HepG2 (cell line): ENCODE measurements around the gene GMEB2. TPM values are rescaled to one million over a fixed set of nuclear protein-coding genes. Genes with fewer than 3 reads are reported as not detected.

Experiments used
- RBFOX2 ChIP-seq: fragments of 200-400 bp; formaldehyde crosslinking; IDR thresholded peaks from 2 replicates; pipeline ENCODE4 v1.6.1; 2017; ENCODE audit warnings: low read depth, mild to moderate bottlenecking, low read length
- SNAI1 ChIP-seq: sonication (generic); formaldehyde crosslinking; IDR thresholded peaks from 2 replicates; pipeline ENCODE4 v1.5.0; 2020; ENCODE audit warnings: mild to moderate bottlenecking, missing genetic modification reagents, borderline replicate concordance
- ZBTB33 ChIP-seq: sonication (generic); formaldehyde crosslinking; IDR thresholded peaks from 2 replicates; pipeline ENCODE4 v1.4.0; 2020; ENCODE audit warnings: missing genetic modification reagents
- ZNF3 ChIP-seq: IDR thresholded peaks from 2 replicates; pipeline ENCODE4 v1.7.0; 2017; ENCODE audit warnings: inconsistent platforms
- ZNF564 ChIP-seq: sonication (generic); formaldehyde crosslinking; IDR thresholded peaks from 2 replicates; pipeline ENCODE4 v1.8.1; 2023; ENCODE audit warnings: mild to moderate bottlenecking, missing genetic modification reagents
- ZNF660 ChIP-seq: sonication (generic); formaldehyde crosslinking; IDR thresholded peaks from 2 replicates; pipeline ENCODE4 v1.5.1; 2020; ENCODE audit warnings: mild to moderate bottlenecking, low read depth, missing genetic modification reagents, borderline replicate concordance
- ZNF775 ChIP-seq: sonication (generic); formaldehyde crosslinking; IDR thresholded peaks from 2 replicates; pipeline ENCODE4 v1.4.0; 2020; ENCODE audit warnings: missing genetic modification reagents, mild to moderate bottlenecking, moderate library complexity, borderline replicate concordance
- polyA plus RNA-seq, 8 experiments: library from polyadenylated mRNA; depleted of rRNA in 3 of 8; stranded (reverse) in 7 of 8; unstranded in 1 of 8; fragments of >200 nt; fragmentation: Illumina TruSeq in 4 of 8; extraction: Trizol in 4 of 8; gene quantifications; 2 replicates each; pipeline versions ENCODE4 v1.2.1 to v1.2.3, GENCODE V29; 2011 to 2016; ENCODE audit warnings: low read depth in 4 of 8, missing spikeins in 1 of 8, mixed read lengths in 1 of 8; ENCODE audit not compliant: insufficient read depth in 1 of 8
- total RNA-seq, 5 experiments: library from RNA; depleted of rRNA; stranded (reverse); fragments of >200 nt; fragmentation: Illumina TruSeq; extraction: Trizol; gene quantifications; 2 replicates each; pipeline ENCODE4 v1.2.3, GENCODE V29; 2016; ENCODE audit warnings: low read depth in 1 of 5
- TF ChIP-seq, protein P1 (sequence below): sonication (generic); formaldehyde crosslinking; IDR thresholded peaks from 2 replicates; pipeline ENCODE4 v1.8.1; 2022; ENCODE audit warnings: low read depth, mild to moderate bottlenecking, missing genetic modification reagents
- TF ChIP-seq, protein P2 (sequence below): sonication (generic); formaldehyde crosslinking; IDR thresholded peaks from 2 replicates; pipeline ENCODE4 v1.4.0; 2020; ENCODE audit warnings: missing genetic modification reagents
- TF ChIP-seq, protein P3 (sequence below): conservative IDR thresholded peaks from 2 replicates; pipeline ENCODE4 v1.6.1; 2018; ENCODE audit warnings: missing genetic modification reagents
- TF ChIP-seq, protein P4 (sequence below): sonication (generic); formaldehyde crosslinking; IDR thresholded peaks from 2 replicates; pipeline ENCODE4 v1.4.0; 2020; ENCODE audit warnings: missing genetic modification reagents
- TF ChIP-seq, protein P5 (sequence below): sonication (generic); formaldehyde crosslinking; IDR thresholded peaks from 2 replicates; pipeline ENCODE4 v1.9.0; 2022; ENCODE audit warnings: missing genetic modification reagents, mild to moderate bottlenecking, borderline replicate concordance

Gene GMEB2
- total and polyA plus RNA-seq, 2 of the 13 experiments (the other 11 are each of a cell fraction or from before 2014, with no cell fraction given): 10.6 to 12.4 TPM

GRCh38 chr20:63574156-63574828 is 52.6 kb downstream of the GMEB2 start, which contains the start of gene HELZ2 (continued):
- TF ChIP-seq, protein P1, sequence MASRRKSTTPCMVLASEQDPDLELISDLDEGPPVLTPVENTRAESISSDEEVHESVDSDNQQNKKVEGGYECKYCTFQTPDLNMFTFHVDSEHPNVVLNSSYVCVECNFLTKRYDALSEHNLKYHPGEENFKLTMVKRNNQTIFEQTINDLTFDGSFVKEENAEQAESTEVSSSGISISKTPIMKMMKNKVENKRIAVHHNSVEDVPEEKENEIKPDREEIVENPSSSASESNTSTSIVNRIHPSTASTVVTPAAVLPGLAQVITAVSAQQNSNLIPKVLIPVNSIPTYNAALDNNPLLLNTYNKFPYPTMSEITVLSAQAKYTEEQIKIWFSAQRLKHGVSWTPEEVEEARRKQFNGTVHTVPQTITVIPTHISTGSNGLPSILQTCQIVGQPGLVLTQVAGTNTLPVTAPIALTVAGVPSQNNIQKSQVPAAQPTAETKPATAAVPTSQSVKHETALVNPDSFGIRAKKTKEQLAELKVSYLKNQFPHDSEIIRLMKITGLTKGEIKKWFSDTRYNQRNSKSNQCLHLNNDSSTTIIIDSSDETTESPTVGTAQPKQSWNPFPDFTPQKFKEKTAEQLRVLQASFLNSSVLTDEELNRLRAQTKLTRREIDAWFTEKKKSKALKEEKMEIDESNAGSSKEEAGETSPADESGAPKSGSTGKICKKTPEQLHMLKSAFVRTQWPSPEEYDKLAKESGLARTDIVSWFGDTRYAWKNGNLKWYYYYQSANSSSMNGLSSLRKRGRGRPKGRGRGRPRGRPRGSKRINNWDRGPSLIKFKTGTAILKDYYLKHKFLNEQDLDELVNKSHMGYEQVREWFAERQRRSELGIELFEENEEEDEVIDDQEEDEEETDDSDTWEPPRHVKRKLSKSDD (CRISPR knock-in tag): no peak
- TF ChIP-seq RBFOX2 (peak; percentile 65; the same call in 1 of the 2 replicates), ZNF660 (CRISPR knock-in tag) (0 out of 2 replicates have a peak, but pooled peaks have one; percentile 58), SNAI1 (CRISPR knock-in tag) (no peak), ZNF775 (CRISPR knock-in tag) (no peak), ZNF564 (CRISPR knock-in tag) (no peak), ZBTB33 (CRISPR knock-in tag) (no peak), ZNF3 (CRISPR knock-in tag) (no peak; the same call in 1 of the 2 replicates)
- TF ChIP-seq, protein P2, sequence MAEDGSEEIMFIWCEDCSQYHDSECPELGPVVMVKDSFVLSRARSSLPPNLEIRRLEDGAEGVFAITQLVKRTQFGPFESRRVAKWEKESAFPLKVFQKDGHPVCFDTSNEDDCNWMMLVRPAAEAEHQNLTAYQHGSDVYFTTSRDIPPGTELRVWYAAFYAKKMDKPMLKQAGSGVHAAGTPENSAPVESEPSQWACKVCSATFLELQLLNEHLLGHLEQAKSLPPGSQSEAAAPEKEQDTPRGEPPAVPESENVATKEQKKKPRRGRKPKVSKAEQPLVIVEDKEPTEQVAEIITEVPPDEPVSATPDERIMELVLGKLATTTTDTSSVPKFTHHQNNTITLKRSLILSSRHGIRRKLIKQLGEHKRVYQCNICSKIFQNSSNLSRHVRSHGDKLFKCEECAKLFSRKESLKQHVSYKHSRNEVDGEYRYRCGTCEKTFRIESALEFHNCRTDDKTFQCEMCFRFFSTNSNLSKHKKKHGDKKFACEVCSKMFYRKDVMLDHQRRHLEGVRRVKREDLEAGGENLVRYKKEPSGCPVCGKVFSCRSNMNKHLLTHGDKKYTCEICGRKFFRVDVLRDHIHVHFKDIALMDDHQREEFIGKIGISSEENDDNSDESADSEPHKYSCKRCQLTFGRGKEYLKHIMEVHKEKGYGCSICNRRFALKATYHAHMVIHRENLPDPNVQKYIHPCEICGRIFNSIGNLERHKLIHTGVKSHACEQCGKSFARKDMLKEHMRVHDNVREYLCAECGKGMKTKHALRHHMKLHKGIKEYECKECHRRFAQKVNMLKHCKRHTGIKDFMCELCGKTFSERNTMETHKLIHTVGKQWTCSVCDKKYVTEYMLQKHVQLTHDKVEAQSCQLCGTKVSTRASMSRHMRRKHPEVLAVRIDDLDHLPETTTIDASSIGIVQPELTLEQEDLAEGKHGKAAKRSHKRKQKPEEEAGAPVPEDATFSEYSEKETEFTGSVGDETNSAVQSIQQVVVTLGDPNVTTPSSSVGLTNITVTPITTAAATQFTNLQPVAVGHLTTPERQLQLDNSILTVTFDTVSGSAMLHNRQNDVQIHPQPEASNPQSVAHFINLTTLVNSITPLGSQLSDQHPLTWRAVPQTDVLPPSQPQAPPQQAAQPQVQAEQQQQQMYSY (CRISPR knock-in tag): 0 out of 2 replicates have a peak, but pooled peaks have one; percentile 24
- TF ChIP-seq, protein P3, sequence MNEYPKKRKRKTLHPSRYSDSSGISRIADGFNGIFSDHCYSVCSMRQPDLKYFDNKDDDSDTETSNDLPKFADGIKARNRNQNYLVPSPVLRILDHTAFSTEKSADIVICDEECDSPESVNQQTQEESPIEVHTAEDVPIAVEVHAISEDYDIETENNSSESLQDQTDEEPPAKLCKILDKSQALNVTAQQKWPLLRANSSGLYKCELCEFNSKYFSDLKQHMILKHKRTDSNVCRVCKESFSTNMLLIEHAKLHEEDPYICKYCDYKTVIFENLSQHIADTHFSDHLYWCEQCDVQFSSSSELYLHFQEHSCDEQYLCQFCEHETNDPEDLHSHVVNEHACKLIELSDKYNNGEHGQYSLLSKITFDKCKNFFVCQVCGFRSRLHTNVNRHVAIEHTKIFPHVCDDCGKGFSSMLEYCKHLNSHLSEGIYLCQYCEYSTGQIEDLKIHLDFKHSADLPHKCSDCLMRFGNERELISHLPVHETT (CRISPR knock-in tag): no peak
- TF ChIP-seq, protein P4, sequence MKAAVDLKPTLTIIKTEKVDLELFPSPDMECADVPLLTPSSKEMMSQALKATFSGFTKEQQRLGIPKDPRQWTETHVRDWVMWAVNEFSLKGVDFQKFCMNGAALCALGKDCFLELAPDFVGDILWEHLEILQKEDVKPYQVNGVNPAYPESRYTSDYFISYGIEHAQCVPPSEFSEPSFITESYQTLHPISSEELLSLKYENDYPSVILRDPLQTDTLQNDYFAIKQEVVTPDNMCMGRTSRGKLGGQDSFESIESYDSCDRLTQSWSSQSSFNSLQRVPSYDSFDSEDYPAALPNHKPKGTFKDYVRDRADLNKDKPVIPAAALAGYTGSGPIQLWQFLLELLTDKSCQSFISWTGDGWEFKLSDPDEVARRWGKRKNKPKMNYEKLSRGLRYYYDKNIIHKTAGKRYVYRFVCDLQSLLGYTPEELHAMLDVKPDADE (CRISPR knock-in tag): no peak
- TF ChIP-seq, protein P5, sequence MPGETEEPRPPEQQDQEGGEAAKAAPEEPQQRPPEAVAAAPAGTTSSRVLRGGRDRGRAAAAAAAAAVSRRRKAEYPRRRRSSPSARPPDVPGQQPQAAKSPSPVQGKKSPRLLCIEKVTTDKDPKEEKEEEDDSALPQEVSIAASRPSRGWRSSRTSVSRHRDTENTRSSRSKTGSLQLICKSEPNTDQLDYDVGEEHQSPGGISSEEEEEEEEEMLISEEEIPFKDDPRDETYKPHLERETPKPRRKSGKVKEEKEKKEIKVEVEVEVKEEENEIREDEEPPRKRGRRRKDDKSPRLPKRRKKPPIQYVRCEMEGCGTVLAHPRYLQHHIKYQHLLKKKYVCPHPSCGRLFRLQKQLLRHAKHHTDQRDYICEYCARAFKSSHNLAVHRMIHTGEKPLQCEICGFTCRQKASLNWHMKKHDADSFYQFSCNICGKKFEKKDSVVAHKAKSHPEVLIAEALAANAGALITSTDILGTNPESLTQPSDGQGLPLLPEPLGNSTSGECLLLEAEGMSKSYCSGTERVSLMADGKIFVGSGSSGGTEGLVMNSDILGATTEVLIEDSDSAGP (CRISPR knock-in tag): peak; percentile 47; the same call in 1 of the 2 replicates
